Testis (tissue), 3 donors: ENCODE data around the gene PRKAG2. TPM values are rescaled to one million over a fixed set of nuclear protein-coding genes. Genes with fewer than 3 reads are reported as not detected.
A peak's percentile ranks its signal among the peaks of the same experiment; 100 is the strongest.

ENCODE experiments used
- DNase-seq: peaks from one replicate; pipeline ENCODE4 v3.0.0-alpha.2; 2019
- H3K27ac ChIP-seq, 2 donors: fragments of 200-600 bp; sonication (generic); one replicate each; pipeline ENCODE4 v1.5.1; 2019
- H3K27me3 ChIP-seq: fragments of 200-600 bp; sonication (generic); one replicate; pipeline ENCODE4 v1.5.1; 2019
- H3K36me3 ChIP-seq: fragments of 200-600 bp; sonication (generic); one replicate; pipeline ENCODE4 v1.5.1; 2017; ENCODE audit warnings: low read depth; ENCODE audit errors: missing control alignments
- H3K4me1 ChIP-seq: fragments of 200-600 bp; sonication (generic); one replicate; pipeline ENCODE4 v1.5.1; 2019
- H3K4me3 ChIP-seq, 2 donors: fragments of 200-600 bp; sonication (generic); one replicate each; pipeline ENCODE4 v1.5.1; 2017 to 2019
- H3K9me3 ChIP-seq: fragments of 200-600 bp; sonication (generic); one replicate; pipeline ENCODE4 v1.5.1; 2017
- CTCF ChIP-seq, 3 experiments: fragments of 450-650 bp in 2 of 3; fragments of 200-600 bp in 1 of 3; sonication (generic) in 1 of 3; IDR thresholded peaks; one replicate each; pipeline ENCODE4 v1.5.1; 2016 to 2019; ENCODE audit warnings: antibody characterized with exemption in 3 of 3, mild to moderate bottlenecking in 2 of 3, moderate library complexity in 1 of 3
- POLR2A ChIP-seq: fragments of 450-650 bp; IDR thresholded peaks from one replicate; pipeline ENCODE4 v1.6.1; 2017; ENCODE audit warnings: antibody characterized with exemption, mild to moderate bottlenecking, moderate library complexity
- WGBS, 2 donors: methylation state at CpG; one replicate each; pipeline ENCODE4 v1.1.5; 2018; 5-methylcytosine and 5-hydroxymethylcytosine counted together
- intact Hi-C: fragments of 100-400 bp; cut with DNase I; formaldehyde crosslinking; loops from one replicate; pipeline ENCODE4 v1.15.1; 2023; ENCODE audit warnings: low total_unique reads
- polyA plus RNA-seq: library from polyadenylated mRNA; stranded (reverse); fragments of 350-450 nt; fragmentation: Illumina TruSeq; extraction: RNeasy Lipid Tissue Mini Kit (QIAGEN cat#74804); gene quantifications from one replicate; pipeline ENCODE4 v1.2.3, GENCODE V29; 2014; ENCODE audit warnings: low read depth, low replicate concordance; ENCODE audit not compliant: insufficient read depth
- total RNA-seq, 2 donors: library from RNA; depleted of rRNA; stranded (reverse); fragments of >200 nt; gene quantifications; one replicate each; pipeline ENCODE4 v1.2.3, GENCODE V29; 2016

PRKAG2 gene
- total and polyA plus RNA-seq, 3 donors from 2014 or later = 27.9 to 28.7 (median 28.6) TPM

- Histone ChIP-seq H3K4me3 (no peak overlapping the region), H3K27ac (no peak overlapping the region), H3K27me3 (no peaks in the 10 kb centered on the region), H3K36me3 (no peaks in the 10 kb centered on the region), H3K9me3 (no peaks in the 10 kb centered on the region), H3K4me1 (no peaks in the 10 kb centered on the region)
- intact Hi-C loops = no loop called here
- no peak for DNase-seq
- TF ChIP-seq CTCF (IDR thresholded peaks at IDR 0.05) (no peak), POLR2A (no peak)
- WGBS, 2 donors = 93 to 96% methylated on average over 6 to 10 of the region's 10 CpGs
Measured at GRCh38 chr7:151674161-151674920, 202.6 kb downstream of the PRKAG2 start.

GRCh38 chr7:151673216-151673615 is 203.7 kb downstream of the PRKAG2 start:
- DNase-seq = no peak
- intact Hi-C loops = no loop called here
- 66 to 83% methylated on average over 9 of the region's 9 CpGs for WGBS, 2 donors

GRCh38 chr7:151672716-151673115 is 204.2 kb downstream of the PRKAG2 start:
- TF ChIP-seq POLR2A (no peak), CTCF (IDR thresholded peaks at IDR 0.05) (no peak)
- DNase-seq = peak; percentile 23
- H3K27ac ChIP-seq = no peak overlapping the region
- no peaks in the 10 kb centered on the region for H3K4me1 ChIP-seq
- intact Hi-C loops = no loop called here
- no peaks in the 10 kb centered on the region for H3K9me3 ChIP-seq
- no peak overlapping the region for H3K4me3 ChIP-seq
- WGBS, 2 donors = 52 to 53% methylated on average over 9 of the region's 9 CpGs
- no peaks in the 10 kb centered on the region for H3K36me3 ChIP-seq
- H3K27me3 ChIP-seq = no peaks in the 10 kb centered on the region

More at GRCh38 chr7:151673216-151673615, 203.7 kb downstream of the PRKAG2 start:
- Histone ChIP-seq H3K4me1 (no peaks in the 10 kb centered on the region), H3K27me3 (no peaks in the 10 kb centered on the region), H3K9me3 (no peaks in the 10 kb centered on the region), H3K36me3 (no peaks in the 10 kb centered on the region), H3K27ac (no peak overlapping the region), H3K4me3 (no peak overlapping the region)
- TF ChIP-seq POLR2A (no peak), CTCF (IDR thresholded peaks at IDR 0.05) (no peak)

GRCh38 chr7:151671514-151671913 is 205.4 kb downstream of the PRKAG2 start:
- Histone ChIP-seq H3K9me3 (no peaks in the 10 kb centered on the region), H3K4me1 (no peaks in the 10 kb centered on the region), H3K27ac (no peak overlapping the region), H3K36me3 (no peaks in the 10 kb centered on the region), H3K27me3 (no peaks in the 10 kb centered on the region), H3K4me3 (no peak overlapping the region)
- 49 to 73% methylated on average over 1 to 2 of the region's 2 CpGs for WGBS, 2 donors
- no peak for DNase-seq
- intact Hi-C loops = no loop called here
- no peak for TF ChIP-seq CTCF (IDR thresholded peaks at IDR 0.05)
- no peak for TF ChIP-seq POLR2A

- Histone ChIP-seq H3K4me1 (no peaks in the 10 kb centered on the region), H3K4me3 (no peak overlapping the region), H3K27me3 (no peaks in the 10 kb centered on the region), H3K36me3 (no peaks in the 10 kb centered on the region), H3K9me3 (no peaks in the 10 kb centered on the region), H3K27ac (no peak overlapping the region)
- DNase-seq = no peak
- no peak for TF ChIP-seq POLR2A
- TF ChIP-seq CTCF (IDR thresholded peaks at IDR 0.05) = no peak
- 82 to 87% methylated on average over 2 of the region's 2 CpGs for WGBS, 2 donors
- intact Hi-C loops = no loop called here
Measured at GRCh38 chr7:151669762-151670161, 207.2 kb downstream of the PRKAG2 start.
